ENCODE data around the gene OXNAD1. TPM values are rescaled to one million over a fixed set of nuclear protein-coding genes. Genes with fewer than 3 reads are reported as not detected.

OXNAD1 gene
- total RNA-seq, 1 experiment from 2014 or later = 18.5 TPM

DNA sequence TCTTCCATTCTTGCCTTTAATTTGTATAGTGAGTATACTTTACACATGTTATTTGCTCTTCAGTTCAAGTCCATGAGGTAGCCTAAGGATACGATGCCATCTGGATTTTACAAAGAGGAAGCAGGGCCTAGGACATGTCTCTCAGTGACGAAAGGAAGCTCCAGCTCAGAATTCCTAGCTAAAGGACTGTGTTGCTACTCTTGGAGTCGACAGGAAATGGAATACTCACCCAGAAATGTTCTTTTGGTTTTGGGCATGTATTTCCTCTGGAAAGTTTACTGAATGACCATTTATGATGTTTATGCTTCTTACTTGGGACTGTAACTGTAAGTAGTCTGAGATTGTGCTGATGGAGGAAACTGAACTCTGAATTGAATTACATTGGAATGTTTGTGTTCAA lies 12.5 kb downstream of the OXNAD1 start:
- intact Hi-C loops (cut with micrococcal nuclease; ENCODE audit: unreplicated experiment) = no loop called here
- POLR2A ChIA-PET (ENCODE audit: unreplicated experiment) = no interaction called here
- Histone ChIP-seq H3K36me3 (ENCODE audit: low read depth) (peaks cover 3% of the 10 kb centered on the region), H3F3A (ENCODE audit: insufficient read depth, low read depth) (no peaks in the 10 kb centered on the region), H3K9me3 (ENCODE audit: insufficient read depth, low read depth) (no peaks in the 10 kb centered on the region), H2AFZ (no peak overlapping the region), H3K4me1 (replicated peaks; ENCODE audit: insufficient read depth) (no peaks in the 10 kb centered on the region), H3K27ac (no peak overlapping the region), H3K4me2 (no peak overlapping the region), H4K20me1 (ENCODE audit: insufficient read depth) (peaks cover 5% of the 10 kb centered on the region; the same call in 1 of the 2 replicates), H3K4me3 (no peak overlapping the region), H3K9me2 (ENCODE audit: insufficient read depth) (no peaks in the 10 kb centered on the region), H3K79me2 (ENCODE audit: low read depth) (no peaks in the 10 kb centered on the region), H3K27me3 (ENCODE audit: insufficient read depth, low read depth) (no peaks in the 10 kb centered on the region)
- no peak for DNase-seq
- CTCF ChIA-PET = no interaction called here
- no TSS peak for BruUV-seq (replicated peaks)
- TF ChIP-seq EZH2 (IDR thresholded peaks at IDR 0.05; ENCODE audit: low read depth) = no peak
- TF ChIP-seq, protein P1, sequence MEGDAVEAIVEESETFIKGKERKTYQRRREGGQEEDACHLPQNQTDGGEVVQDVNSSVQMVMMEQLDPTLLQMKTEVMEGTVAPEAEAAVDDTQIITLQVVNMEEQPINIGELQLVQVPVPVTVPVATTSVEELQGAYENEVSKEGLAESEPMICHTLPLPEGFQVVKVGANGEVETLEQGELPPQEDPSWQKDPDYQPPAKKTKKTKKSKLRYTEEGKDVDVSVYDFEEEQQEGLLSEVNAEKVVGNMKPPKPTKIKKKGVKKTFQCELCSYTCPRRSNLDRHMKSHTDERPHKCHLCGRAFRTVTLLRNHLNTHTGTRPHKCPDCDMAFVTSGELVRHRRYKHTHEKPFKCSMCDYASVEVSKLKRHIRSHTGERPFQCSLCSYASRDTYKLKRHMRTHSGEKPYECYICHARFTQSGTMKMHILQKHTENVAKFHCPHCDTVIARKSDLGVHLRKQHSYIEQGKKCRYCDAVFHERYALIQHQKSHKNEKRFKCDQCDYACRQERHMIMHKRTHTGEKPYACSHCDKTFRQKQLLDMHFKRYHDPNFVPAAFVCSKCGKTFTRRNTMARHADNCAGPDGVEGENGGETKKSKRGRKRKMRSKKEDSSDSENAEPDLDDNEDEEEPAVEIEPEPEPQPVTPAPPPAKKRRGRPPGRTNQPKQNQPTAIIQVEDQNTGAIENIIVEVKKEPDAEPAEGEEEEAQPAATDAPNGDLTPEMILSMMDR (conservative IDR thresholded peaks at IDR 0.05) = no peak

GRCh38 chr3:16279010-16279801 lies 14.2 kb downstream of the OXNAD1 start:
- Histone ChIP-seq H3K79me2 (ENCODE audit: low read depth) (no peaks in the 10 kb centered on the region), H4K20me1 (ENCODE audit: insufficient read depth) (peaks cover 5% of the 10 kb centered on the region; the same call in 1 of the 2 replicates), H2AFZ (no peak overlapping the region), H3K27ac (no peak overlapping the region), H3K4me1 (replicated peaks; ENCODE audit: insufficient read depth) (no peaks in the 10 kb centered on the region), H3K36me3 (ENCODE audit: low read depth) (no peaks in the 10 kb centered on the region), H3K9me3 (ENCODE audit: insufficient read depth, low read depth) (no peaks in the 10 kb centered on the region), H3K27me3 (ENCODE audit: insufficient read depth, low read depth) (no peaks in the 10 kb centered on the region), H3K9me2 (ENCODE audit: insufficient read depth) (no peaks in the 10 kb centered on the region), H3K4me3 (no peak overlapping the region), H3K4me2 (no peak overlapping the region), H3F3A (ENCODE audit: insufficient read depth, low read depth) (no peaks in the 10 kb centered on the region)
- ChIA-PET CTCF (no interaction called here), POLR2A (ENCODE audit: unreplicated experiment) (interaction anchor here (0.8 kb wide), 1 partner anchor 289 kb away, joined by 15 read pairs; no protein-coding TSS in a partner anchor)
- no peak for DNase-seq
- TF ChIP-seq, protein P1 (conservative IDR thresholded peaks at IDR 0.05) = no peak
- TF ChIP-seq EZH2 (IDR thresholded peaks at IDR 0.05; ENCODE audit: low read depth) = no peak
- intact Hi-C loops (cut with micrococcal nuclease; ENCODE audit: unreplicated experiment) = no loop called here
- no TSS peak for BruUV-seq (replicated peaks)

GRCh38 chr3:16280671-16281070 lies 15.7 kb downstream of the OXNAD1 start:
- Histone ChIP-seq H3K4me2 (no peak overlapping the region), H3K27ac (no peak overlapping the region), H3K9me2 (ENCODE audit: insufficient read depth) (no peaks in the 10 kb centered on the region), H4K20me1 (ENCODE audit: insufficient read depth) (peaks cover 5% of the 10 kb centered on the region; the same call in 1 of the 2 replicates), H3K27me3 (ENCODE audit: insufficient read depth, low read depth) (no peaks in the 10 kb centered on the region), H3K36me3 (ENCODE audit: low read depth) (no peaks in the 10 kb centered on the region), H3F3A (ENCODE audit: insufficient read depth, low read depth) (no peaks in the 10 kb centered on the region), H3K79me2 (ENCODE audit: low read depth) (no peaks in the 10 kb centered on the region), H3K4me1 (replicated peaks; ENCODE audit: insufficient read depth) (no peaks in the 10 kb centered on the region), H2AFZ (no peak overlapping the region), H3K9me3 (ENCODE audit: insufficient read depth, low read depth) (no peaks in the 10 kb centered on the region), H3K4me3 (no peak overlapping the region)
- intact Hi-C loops (cut with micrococcal nuclease; ENCODE audit: unreplicated experiment) = no loop called here
- no TSS peak for BruUV-seq (replicated peaks)
- ChIA-PET CTCF (no interaction called here), POLR2A (ENCODE audit: unreplicated experiment) (no interaction called here)
- TF ChIP-seq, protein P1 (conservative IDR thresholded peaks at IDR 0.05) = no peak
- TF ChIP-seq EZH2 (IDR thresholded peaks at IDR 0.05; ENCODE audit: low read depth) = no peak
- DNase-seq = no peak
